Activated CD4-positive, alpha-beta T cell treated with anti-CD3 and anti-CD28 coated beads for 48 hours (primary cell): ENCODE results near the gene MALSU1.
A peak's percentile ranks its signal among the peaks of the same experiment; 100 is the strongest.
"Not testable (repeated sequence)": the region's sequence is repeated elsewhere in the genome, so short reads cannot be mapped to it uniquely, and the experiment has no call there.

Experiments used
- DNase-seq: peaks from one replicate; pipeline ENCODE4 v3.0.0-alpha.2; 2020

MALSU1 gene

DNA sequence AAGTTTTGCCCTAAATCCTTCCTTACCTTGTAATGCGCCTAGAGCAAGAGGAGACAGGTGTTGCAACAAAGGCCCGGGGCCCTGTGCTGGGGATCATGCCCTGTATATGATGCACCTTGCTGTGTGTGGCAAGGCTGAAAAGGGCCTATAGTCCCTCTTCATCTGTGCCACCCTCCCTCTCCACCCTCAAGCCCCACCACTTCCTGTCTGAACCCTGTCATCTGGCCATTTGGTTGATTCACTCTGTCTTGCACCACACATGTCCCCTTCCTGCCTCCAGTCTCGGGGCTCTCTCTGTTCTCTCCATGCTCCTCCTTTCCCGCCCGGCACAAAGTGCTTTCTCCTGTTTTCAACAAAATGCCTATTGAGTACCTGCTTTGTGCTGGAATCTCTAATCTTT, 11.5 kb upstream of the MALSU1 start:
- peak; percentile 18 for DNase-seq

DNA sequence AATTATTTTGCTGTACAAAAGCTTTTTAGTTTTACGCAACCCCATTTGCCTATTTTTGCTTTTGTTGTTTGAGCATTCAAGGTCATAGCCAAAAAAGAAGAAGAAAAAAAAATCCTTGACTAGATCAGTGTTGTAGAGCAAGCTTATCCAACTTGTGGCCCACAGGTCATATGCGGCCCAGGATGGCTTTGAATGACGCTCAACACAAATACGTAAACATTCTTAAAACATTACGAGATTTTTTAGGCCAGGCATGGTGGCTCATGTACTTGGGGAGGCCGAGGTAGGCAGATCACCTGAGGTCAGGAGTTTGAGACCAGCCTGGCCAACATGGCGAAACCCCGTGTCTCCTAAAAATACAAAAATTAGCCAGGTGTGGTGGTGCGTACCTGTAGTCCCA, 8.1 kb upstream of the MALSU1 start:
- no peak for DNase-seq

DNA sequence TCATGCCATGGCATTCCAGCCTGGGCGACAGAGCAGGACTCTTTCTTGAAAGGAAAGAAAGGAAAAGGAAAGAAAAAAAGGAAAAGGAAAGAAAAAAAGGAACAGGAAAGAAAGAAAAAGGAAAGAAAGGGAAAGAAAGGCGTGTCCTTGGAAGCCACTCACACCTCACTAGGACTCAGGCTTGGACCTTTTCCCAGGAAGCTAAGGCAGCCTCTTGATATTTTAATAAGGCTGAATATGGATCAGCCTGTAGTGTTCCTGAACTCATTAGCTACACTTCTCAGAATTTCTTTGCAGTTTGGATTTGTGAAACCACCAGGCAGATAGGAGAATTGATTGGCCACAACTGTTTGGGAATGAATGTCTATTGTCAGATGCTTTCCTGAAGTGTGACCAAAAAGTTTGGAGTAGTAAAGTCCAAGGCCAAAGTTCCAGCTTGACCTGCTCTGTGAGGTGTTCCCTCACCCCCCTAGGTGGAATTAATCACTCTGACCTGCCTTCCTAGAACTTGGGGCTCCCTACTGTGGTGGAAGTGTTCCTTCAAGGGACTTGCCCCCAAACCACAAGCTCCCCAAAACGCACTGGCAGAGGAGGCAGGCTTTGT, 7.1 kb upstream of the MALSU1 start:
- no peak for DNase-seq

DNA sequence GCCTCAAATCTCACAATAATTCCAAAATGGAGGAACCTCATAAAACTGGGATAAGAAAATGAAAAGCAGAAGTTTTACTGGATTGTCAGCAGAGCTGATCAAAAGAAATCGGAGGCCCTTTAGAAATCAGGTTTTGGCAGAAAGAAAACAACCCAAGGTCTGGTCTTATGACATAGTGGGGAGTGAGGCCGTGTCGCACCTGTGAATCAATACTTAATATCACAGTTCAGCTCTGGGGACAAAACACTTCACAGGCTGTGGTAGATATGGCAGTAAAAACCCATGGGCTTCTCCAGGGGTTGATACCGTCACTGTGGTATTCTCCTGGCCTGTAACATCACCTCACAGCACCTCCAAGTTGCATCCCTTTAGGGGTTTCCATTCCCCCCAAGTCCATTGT, 6.5 kb upstream of the MALSU1 start:
- DNase-seq = no peak

DNA sequence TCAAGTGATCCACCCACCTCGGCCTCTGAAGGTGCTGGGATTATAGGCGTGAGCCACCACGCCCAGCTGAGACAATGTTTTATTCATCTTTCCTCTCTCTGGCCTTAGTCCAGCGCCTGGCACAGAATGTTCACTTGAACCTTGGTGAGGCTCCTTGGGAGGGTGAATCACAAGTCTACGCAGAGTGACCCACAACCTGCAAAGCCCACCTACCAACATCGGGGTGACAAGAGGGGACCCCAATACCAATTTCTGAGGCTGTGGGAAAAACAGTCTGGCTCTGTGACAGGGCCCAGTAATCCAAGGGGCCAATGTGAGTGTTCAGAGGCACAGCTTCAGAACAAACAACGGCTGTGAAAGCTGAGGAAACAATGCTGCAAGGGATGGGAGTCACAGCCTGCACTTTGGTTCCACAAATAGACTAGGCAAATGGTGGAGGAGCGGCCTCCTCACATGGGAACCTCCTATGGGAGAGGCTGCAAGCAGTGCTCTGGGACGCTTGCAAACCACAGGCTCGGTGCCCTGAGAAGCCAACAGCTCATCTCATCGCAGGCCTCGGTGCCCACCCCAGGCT, 5.6 kb upstream of the MALSU1 start:
- no peak for DNase-seq

DNA sequence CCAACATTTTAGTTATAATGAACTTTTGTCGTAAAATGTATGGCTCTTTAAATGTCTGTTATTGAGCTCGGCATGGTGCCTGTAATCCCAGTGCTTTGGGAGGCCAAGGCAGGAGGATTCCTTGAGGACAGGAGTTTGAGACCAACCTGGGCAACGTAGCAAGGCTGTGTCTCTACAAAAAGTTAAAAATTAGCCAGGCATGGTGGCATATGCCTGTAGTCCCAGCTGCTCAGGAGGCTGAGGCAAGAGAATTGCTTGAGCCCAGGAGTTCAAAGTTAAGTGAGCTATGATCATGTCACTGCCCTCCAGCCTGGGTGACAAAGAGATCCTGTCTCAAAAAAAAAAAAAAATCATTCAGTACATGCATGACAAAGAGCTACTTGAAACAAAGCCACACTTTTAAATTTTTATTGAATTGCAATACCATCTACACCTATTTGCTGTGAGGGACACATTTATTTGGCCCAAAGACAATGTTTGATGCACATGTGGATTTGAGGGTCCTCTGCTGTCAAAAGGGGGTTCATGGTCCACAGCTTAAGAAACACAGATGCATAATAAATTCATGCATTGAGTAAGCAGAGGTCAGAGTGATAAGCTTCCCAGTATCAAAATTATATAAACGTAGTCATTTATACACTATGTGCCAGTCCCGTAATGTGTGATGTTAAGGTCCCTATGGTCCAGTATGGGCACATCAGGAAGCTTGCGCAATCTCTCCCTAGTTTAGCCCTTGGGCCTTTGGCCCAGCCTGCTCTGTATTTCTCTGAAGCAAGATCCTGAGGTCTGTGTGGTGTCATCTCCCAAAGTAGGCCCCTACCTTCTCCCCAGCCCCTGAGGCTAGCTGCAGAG, 4.4 kb upstream of the MALSU1 start:
- no peak for DNase-seq

DNA sequence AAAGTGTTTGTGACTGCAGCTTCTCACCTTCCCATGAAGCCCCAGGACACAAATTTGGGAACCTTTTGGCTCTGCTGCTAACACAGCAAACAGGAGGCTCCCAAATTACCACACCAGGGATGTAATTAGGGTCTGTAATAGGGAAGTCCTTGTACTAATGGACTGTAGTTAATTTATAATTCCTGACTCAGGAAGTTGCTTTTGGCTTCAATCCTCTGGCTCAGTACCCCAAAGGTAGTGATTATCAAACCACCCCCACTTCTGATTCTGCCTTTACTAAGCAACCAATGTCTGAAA, 3.8 kb upstream of the MALSU1 start:
- no peak for DNase-seq

DNA sequence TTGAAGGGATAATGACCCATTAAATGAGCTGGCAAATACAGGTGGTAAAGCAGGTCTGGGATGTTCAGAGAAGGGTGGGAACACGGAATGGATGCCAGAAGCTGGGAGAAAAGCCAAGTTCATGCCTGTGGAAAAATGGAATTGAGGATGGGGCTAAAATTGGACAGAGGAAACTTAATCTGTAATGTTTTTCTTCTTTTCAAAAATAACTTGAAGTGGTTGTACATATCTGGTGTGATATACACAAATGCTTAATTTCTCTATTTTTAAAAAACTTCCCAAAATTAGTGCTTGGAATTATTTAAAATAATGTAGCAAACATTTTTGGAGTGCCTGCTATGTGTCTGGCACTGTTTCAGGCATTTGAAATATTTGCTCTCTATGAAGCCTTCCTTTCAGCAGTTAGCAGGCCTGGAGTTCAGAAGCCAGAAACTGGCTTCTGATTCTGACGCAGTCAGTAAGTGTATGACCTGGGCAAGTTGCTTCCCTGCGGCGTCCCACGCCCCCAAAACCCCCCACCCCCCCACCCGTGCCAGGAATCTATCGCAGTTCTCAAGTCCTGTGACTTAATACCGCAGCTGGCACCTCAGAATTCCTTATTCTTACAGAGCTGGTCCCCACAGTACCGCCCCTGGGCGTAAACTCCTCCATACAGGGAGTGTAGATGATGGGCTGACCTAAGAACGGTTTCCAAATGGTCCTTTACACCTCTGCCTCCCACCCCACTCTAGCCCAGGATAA, 828 bp upstream of the MALSU1 start:
- DNase-seq = no peak

DNA sequence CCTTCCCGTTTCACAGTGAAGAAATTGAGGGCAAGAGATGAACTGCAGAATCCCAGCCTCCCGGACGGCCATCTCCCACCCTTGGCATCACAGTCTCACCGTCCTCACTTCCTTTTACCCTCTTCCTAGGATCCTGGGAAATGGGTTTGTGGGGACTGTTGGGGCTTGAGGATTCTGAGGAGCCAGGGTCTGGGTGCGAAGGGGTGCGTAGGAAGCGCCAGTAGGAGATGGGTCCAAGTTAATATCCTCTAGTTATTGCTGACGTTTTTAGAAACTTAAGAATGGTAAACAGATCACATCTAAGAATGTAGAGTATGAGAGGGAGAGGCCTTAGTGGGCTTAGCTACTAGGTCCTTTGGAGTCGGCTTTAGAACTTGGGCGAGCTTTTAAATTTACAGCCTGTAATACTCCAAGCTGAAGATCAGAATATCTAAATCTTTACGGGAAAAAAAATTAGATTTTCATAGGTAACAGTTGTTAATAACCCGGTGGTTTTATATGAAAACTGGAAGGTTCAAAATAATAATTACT, 696 bp downstream of the MALSU1 start:
- peak; percentile 27 for DNase-seq

DNA sequence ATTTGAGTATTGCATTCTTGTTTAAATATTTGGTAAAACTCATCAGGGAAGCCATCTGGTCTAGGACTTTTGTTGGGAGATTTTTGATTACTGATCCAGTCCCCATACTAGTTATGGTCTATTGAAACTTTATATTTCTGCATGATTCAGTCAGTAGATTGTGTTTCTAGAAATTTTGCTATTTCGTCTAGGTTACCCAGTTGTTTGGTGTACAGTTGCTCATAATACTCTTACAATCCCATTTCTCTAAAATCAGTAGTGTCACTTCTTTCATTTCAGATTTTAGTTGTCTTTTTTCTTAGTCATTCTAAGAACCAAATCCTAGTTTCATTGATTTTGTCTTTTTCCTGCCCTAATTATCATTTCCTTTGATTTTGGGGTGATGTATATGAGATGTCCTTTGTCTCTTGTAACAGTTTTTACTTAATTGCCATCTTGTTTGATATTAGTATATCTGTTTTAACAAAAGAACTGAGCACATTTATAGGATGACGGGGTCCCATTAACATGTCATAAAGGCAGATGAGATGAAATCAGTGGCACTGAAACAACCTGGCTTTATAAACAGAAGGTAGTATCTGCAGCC, 7.9 kb downstream of the MALSU1 start:
- no peak for DNase-seq

DNA sequence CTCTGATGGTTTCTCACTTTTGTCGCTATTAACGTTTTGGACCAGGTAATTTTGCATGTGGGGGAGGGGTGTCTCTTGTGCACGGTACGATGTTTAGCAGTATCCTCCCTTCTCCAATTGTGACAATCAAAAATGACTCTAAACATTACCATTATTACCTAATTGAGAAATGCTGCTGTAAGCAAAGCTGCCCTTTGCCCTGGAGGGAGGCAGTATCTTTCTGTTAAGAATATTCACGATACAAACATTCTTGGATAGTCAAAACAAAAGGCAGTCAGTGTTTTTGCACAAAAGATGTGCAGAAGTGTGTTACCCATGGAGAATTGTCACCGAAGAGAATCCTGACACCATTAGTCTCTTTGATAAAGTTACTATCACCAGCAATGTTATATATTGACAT, 9.6 kb downstream of the MALSU1 start:
- DNase-seq = no peak

DNA sequence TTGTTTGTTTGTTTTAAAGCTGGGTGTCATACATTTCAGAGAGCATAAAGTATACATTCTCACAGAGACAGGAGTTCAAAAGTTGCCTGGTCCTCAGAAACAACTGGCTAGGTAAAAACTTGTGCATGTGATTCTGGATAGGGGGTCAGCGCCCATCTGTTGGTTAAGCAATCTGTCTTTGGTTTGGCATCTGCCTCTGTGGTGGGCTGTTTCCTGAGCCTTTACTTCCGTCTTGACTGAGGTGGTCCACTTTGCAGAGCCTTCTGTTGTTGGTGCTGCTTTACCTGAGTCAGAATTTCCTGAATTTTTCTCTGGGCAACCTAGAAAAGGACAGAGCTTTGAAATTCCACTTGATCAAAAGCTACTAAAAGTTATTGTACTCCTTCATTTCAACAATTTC, 13.0 kb downstream of the MALSU1 start:
- DNase-seq = not testable (repeated sequence)

DNA sequence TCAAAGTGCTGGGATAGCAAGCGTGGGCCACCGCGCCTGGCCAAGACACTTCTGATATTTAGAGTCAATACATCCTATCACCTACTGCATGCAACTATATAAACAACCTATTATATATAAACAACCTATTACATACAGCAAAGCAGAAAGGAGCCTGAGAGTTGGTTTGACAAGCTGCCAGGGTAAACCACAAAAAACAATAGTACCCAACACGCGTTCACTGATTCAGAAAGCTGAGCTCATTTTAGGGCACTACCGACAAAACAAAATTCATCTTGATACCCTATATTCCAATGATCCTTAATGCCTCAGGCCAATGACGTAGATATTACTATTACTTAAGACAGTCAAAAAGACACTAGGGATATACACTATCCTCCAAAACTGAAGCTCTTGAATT, 16.2 kb downstream of the MALSU1 start:
- DNase-seq = no peak

DNA sequence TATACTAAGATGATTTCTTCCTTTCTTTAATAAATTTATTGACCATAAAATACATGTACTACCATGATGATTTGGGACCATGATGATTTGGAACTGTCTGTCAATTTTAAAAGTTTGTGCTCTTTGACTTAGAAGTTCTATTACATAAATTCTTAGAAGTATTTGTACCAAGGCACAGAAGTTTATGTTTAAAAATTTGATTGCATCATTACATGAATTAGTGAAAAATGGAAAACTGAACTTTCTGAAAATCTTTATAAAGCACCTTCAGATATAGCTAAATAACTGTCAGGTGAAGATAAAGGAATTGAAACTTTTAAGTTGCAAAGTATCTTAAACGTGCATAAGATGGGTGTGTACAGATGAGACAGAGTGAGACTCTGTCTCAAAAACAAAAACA, 32.0 kb downstream of the MALSU1 start:
- DNase-seq = no peak

DNA sequence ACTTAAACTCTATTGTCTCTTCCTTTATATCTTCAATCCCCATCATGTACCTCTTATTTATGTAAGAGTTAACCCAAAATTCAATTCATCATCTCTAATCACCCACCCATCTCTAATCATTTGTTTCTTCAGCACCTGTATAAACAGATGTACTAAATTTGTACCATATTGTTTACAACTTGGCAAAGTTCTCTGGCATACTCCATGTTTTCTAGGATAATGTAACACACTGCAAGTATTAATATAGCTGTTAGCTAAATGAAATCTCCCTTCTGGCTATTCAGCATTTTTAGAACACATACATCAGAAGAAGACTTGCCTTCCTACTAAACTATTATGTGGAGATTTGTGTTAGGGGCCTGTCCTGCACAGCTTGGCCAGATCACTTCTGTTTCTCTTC, 33.1 kb downstream of the MALSU1 start:
- no peak for DNase-seq

DNA sequence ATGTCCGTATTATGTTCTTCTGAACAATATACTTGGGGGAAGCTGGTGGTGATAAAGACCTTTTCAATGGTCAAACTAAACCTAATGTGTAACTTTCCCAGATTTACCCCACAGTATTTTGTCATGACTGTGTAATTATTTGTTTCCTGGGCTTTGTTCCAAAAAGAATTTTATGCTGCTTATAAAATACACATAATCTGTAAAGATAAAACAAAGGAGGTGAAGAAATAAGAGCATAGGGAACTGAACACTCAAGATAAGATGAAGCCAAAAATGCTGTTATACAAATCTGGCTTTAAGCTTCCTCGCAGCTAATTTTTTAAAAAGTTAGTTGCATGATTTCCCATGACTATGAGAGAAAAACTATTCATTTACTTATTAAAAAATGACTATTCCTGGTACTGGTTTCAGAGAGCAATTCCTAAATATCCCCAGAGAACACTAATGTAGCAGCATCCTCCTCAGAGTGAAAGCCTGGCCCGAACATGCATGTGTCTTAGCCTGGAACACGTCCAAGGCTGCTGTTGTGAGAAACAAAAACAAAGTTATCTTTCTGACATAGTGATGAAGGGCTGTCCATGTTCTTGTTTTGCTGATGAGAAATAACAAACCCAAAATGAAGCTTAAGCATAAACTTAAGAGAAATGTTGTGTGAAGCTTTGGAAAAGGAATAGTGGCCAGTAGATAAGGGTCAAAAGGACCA, 33.9 kb downstream of the MALSU1 start:
- no peak for DNase-seq

DNA sequence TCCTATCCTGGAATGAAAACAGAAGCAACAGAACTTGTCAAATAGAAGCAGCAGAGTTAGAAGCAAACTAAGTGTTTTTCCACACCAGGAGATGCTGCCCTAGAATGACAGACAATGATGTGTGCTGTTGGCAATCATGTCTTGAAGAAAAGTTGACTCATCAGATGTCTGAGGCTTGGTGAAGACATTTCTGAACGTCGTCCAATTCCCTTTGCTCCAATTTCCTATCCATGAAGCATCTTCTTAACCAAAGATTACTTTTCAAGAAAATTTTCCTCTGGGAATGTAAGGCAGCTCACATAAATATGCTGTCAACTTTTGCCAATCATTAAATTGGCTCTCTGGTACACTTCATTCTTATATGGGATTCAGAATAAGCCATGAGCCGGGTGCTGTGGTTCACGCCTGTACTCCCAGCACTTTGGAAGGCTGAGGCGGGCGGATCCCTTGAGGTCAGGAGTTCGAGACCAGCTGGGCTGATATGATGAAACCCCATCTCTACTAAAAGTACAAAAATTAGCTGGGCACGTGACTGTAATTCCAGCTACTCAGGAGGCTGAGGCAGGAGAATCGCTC, 34.6 kb downstream of the MALSU1 start:
- DNase-seq = no peak

DNA sequence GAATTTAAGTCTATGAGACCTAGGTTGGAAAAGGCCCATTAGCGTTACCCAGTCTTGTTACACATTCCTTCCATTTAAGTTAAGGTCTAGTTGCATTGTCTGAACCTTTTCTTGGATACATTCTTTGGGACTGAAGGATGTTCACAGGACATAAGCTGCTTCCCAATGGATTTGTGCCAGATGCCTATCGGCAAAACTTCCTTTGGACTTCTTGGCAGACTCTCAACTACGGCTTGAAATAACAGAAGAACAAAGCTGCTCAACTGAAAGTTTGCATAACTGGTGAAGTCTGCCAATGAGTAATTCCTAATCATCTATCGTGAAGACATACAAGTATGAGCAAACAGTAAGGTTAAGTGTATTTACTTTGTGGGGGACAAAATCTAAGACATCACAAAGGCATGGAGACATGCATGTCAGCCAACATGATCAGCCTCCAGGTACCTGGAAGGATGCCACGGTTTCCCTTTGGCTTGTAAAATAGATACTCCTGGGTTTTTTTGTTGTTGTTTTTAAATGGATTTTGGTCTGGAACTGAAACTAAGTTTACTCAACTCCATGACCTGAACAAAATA, 35.4 kb downstream of the MALSU1 start:
- DNase-seq = no peak

DNA sequence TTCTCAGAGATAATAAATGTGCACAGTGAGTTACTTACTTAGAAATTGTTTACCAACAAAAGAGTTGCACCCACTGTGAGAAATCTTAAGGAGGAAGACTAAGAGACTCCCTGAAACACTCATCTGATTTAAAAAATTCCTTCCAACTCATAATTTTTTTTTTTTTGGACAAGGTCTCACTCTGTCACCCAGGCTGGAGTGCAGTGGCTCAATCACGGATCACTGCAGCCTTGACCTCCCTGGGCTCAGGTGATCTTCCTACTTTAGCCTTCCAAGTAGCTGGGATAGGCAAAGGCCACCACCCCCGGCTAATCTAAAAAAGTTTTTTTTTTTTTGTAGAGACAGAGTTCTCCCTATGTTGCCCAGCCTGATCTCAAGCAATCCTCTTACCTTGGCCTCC, 36.0 kb downstream of the MALSU1 start:
- DNase-seq = no peak

DNA sequence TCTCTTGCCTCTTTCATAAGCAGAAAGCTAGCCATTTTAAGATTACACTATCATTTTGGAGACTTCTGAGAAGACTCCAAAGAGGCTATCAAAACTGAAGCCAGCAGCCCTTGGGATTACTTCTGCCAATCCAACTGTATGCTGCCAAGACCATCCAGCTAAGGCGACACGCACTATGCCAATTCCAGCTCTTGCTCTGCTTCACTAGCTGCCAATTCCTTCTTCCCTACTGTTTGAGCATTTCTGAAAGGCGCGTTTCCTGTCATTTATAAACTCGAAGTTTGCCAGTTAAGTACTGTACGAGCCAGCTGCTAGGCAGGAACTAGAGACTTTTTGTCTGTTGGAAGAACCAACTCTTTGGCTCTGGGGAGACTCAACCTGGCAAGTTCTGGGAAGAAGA, 36.5 kb downstream of the MALSU1 start:
- DNase-seq = no peak

DNA sequence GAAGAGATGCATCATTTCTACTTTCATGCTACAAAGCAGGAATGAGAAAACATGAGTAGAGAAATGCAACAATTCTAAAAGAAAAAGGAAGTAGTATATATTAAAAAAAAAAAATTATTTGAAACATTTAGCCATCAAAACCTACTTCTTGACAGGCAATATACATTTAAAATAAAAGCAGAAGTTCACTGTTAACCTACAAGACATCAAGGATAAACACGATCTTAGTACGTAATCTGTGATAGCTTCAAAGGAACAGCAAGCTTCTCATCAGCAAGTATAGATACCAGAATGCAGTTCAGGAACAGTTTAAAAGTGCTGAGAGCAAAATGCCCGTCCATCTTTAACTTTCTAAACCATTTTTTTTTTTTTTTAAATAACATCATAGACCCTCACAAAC, 36.9 kb downstream of the MALSU1 start:
- no peak for DNase-seq

DNA sequence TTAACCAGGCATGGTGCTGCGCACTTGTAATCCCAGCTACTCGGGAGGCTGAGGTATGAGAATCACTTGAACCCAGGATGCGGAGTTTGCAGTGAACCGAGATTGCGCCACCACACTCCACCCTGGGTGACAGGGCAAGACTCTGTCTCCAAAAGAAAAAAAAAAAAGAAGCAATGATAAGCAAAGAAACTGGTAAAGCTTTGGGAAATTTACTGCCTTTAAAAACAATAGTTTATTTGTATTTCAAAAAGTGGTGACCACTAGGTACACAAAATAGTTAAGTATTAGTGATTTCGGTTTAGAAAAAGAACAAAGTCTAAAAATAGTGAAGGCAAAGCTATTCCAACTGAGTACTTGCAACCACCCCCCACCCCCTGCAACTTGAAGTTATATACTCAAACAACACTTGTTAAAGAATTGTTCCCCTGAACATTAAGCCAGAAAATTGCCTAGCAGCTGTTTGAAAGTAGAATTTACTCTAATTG, 37.7 kb downstream of the MALSU1 start:
- no peak for DNase-seq
